GM12801 (cell line): Measurements from ENCODE around the gene MAP2K5.

Experiments
- CTCF ChIP-seq: IDR thresholded peaks from one replicate; pipeline ENCODE4 v1.5.1; 2011; ENCODE audit warnings: control low read depth; ENCODE audit not compliant: insufficient read length; ENCODE audit errors: extremely low read depth

MAP2K5 gene

GRCh38 chr15:67732671-67733374 lies 190.3 kb downstream of the MAP2K5 start:
- no peak for TF ChIP-seq CTCF

GRCh38 chr15:67735896-67736295 lies 193.4 kb downstream of the MAP2K5 start:
- no peak for TF ChIP-seq CTCF

GRCh38 chr15:67736810-67737209 lies 194.3 kb downstream of the MAP2K5 start:
- TF ChIP-seq CTCF = no peak

GRCh38 chr15:67738056-67738455 lies 195.6 kb downstream of the MAP2K5 start:
- TF ChIP-seq CTCF = no peak

- TF ChIP-seq CTCF = no peak
Measured at GRCh38 chr15:67740405-67740804, 197.9 kb downstream of the MAP2K5 start.

DNA sequence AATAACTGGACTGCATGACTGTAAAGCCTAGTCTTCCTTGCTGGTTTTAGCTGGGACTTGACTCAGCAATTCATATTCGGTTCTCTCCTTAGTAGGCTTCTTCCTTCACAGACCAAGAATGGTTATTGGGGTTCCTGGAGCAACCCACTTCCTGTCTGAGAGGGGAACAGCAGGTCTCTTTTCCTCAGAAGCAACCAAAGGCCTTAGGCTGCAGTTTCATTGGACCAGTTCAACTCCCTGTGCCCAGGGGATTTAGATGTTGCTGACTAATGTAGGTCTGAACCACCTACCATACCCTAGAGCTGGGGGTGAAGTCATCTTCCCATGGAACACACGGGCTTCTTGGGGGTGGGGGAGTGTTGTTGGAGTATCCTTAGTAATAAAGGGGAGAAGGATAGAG lies 198.8 kb downstream of the MAP2K5 start:
- TF ChIP-seq CTCF = no peak

DNA sequence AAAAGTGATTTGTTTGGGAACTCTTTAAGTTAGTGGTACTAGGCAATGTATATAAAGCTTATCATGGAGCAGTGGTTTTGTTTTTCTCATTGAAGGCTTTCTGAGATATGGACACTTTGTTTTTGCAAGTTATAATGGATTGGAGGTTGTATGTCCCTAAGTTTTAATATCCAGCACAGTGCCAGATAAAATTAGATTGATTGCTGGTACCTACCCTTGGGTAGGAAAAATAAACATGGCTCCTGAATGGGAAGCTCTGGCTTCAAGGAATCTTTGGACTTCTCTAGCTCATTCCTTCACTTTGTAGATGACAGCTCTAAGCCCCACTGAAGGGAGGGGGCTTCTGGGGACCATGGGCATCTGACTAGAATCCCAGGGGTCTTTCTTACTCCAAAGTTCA lies 201.1 kb downstream of the MAP2K5 start:
- TF ChIP-seq CTCF = no peak
